Hematopoietic multipotent progenitor cell (in vitro differentiated cells): Measurements from ENCODE around the gene FAM180A. TPM values are rescaled to one million over a fixed set of nuclear protein-coding genes. Genes with fewer than 3 reads are reported as not detected.
"Not testable (repeated sequence)": the region's sequence is repeated elsewhere in the genome, so short reads cannot be mapped to it uniquely, and the experiment has no call there.

Experiments used
- DNase-seq, 3 donors: peaks; one replicate each; pipeline ENCODE4 v3.0.0-alpha.2; 2011 to 2015; ENCODE audit warnings: low read depth in 2 of 3, low spot score in 2 of 3
- total RNA-seq: library from RNA; depleted of rRNA; stranded (reverse); fragments of >200 nt; gene quantifications from one replicate; pipeline ENCODE4 v1.2.3, GENCODE V29; 2012

Gene FAM180A
- not detected for total RNA-seq

DNA sequence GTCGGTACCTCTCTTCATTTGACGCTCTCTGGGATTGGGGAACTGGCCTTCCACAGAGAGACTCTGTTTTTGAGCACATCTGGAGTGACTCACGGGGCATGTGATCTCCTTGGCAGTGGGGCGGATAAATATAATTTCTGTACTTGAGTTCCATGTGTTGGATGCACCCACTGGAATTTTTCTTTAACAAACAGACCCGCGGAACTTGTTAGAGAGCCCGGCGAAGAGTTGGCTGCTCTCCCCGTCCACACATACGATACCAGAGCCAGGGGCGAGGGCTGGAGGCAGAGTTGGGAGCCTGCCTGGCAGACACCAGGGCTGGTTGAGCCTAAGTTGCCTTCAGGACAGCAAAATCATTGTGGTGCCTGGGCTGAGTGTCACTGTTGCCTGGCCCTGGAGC lies at the start of gene FAM180A:
TSS of gene FAM180A (minus strand) at position 44 of the 400 bp plus-strand sequence. CDS start 233 bp downstream, outside the sequence.
- no peak for DNase-seq

DNA sequence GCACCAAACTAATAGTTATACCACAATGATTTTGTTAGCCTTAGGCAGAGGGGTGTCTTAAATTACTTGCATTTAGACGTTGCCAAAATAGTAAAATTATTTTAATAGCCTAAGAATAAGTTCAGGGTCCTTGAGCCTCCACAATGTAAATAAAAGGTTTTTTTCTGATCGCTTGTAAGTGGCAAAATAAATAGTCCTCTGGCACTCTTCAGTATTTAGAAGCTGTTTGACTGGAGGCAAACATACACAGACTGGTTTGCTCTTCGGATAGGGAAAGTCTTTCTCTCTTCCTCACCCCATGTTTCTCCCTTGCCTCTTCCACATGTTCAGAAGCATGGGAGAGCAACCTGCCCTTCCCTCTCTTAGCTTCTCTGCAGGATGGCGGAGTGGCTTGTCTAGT lies 49.5 kb upstream of the FAM180A start:
- DNase-seq = no peak

DNA sequence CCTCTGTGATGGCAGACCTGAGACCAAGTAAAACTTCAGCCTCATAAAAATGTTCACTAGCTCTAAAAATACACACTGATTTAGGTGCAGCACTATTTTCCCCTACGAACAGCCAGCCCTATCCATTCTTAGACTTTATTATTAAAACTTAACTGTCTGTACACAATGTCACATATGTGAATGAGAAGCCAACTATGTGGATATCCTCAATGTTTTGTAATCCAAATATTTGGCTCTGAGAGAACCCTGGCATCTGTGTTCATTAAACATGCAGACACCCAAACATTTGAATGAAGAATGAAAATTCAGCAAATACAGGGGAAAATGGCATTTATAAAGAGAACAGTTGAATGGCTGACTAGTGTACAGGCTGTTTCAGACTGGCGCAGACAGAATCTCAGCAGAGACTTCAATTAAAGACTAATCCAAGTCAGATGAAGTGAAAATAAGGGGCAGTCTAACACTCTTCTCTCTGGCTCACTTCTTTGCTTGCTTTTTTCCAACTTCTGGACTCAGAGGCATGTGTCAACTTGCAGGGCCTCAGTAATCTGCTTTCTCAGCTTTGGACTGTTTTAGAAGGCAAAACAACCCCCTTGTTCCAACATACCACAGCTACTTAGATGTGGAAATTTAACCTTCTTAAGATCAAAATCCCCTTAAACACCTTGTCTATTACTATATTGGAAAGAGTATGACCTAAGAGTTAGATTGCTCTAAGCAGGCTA lies 47.4 kb upstream of the FAM180A start:
- DNase-seq = no peak

DNA sequence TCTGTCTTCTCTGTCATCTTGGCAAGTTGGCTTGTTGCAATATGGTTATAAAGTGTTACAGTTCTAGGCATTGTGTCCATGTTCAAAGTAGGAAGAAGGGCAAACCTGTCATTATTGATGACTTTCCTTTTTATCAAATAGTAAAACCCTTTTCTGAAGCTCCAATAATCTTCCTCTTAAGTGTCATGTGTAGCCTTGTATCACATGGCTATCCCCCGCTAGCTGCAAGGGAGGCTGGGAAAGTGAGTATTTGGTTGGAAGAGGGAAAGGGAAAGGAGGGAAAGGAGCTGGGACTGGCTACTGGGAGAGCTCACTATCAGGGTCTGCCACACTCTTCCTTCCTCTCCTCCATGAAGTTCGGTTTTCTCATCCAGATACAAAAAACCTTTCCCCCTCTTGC lies 45.2 kb upstream of the FAM180A start:
- DNase-seq = no peak

DNA sequence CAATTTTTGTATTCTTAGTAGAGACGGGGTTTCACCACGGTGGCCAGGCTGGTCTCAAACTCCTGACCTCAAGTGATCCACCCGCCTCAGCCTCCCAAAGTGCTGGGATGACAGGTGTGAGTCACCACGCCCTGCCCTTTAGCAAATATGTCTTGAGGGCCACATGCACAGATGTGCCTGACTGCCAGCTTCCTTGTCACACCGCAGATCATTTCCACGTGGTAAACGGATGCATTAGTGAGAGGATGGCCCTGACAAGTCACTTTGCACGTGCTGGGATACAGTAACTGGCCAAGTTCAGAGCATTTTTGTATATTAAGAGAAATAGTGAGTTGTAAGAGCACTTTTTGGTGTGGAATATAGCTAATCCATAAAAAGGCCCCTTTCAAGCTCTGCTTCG lies 44.3 kb upstream of the FAM180A start:
- DNase-seq = no peak

DNA sequence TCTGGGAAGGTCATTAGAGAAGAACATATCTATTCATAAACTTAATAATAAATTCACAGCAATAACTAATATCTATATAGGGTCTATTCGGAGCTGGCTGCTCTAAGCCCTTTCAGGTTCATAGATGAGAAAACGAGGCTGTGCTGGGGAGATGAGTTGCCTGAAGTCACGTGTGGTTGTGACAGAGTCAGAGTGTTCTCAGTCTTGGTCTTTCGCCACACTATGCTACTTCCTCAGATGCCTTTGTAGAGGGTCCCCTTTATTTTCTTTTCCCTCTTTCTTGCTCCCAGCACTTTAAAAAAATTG lies 43.7 kb upstream of the FAM180A start:
- no peak for DNase-seq

DNA sequence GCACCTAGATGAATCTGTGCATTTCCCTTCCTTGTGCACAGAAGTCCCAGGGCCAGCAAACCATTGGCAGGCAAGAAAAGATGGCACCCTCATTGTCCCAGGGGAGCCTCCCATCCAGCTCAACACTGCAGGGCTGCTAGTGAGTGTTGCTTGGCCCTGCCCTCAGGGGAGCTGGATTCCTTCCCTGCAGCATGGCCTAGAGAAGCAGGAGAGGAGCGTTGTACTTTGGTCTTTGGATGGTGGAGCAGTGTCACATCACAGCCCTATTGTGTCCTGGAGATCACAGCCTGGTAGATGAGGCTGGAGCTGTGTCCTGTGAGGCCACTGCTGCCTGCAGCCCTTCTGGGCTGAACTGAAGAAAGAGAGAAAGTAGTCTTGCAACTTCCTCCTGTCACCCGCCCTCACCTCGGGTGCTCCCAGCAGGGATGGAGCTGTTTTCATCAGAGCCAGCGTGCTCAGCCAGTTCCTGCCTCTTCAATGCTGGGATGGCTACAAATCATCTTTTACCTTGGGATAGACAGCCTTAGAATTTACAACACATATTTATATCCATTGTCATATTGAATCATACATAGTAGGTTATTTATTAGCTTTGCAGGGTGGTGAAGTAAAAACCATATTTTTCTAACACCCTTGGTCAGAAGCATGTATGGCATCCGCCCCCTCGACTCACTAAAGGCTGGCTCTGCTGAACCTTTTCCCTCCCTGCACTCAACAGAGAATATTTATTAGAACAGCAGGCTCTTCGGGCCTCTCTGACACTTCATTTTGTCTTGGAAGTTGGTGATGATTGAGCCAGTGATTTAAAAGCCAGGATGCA lies 43.1 kb upstream of the FAM180A start:
- DNase-seq = no peak

DNA sequence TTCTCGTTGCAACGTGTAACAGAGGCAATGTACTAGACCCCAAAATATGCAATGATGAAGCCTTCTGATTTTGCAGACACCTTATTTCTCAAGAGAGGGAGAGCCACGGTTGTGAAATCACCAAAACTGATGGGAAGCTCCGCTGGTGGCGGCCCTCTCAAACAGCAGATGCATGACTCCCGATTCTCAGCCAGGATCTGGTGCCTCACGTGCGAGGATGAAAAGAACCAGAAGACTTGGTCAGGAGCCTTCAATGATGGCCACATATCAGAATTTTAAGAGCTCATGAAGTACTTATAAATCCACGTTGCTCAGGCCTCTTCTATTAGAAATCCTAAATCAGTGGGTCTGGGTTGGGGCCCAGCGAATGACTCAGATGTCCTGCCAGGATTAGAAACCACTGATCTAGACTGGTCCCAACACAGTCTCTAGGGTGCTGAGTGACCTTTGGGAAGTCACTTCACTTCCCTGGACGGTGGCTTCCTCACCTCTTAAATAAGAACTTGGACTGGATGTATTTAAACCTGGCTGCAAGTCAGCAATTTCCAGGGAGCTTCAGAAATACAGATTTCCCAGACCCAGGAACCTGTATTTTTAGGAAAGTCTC lies 41.9 kb upstream of the FAM180A start:
- no peak for DNase-seq

DNA sequence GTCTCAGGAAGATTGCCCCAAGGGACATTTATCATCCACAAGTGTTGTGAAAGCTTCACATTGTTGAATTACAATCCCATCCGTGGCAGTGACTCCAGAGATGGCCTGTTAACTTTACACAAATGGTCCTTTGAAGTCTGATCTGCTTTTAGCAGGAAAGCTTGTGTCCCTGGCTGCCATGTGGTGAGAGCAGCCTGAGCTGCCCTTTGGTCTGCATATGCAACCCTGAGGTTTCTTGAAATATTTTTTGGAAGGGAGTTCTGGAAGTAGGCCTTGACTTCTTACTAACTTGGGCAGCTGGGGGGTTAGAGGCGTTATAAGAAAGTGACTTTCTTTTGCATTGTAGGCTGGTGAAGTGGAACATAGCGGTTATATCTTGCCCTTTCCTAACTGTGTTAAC lies 41.3 kb upstream of the FAM180A start:
- no peak for DNase-seq

DNA sequence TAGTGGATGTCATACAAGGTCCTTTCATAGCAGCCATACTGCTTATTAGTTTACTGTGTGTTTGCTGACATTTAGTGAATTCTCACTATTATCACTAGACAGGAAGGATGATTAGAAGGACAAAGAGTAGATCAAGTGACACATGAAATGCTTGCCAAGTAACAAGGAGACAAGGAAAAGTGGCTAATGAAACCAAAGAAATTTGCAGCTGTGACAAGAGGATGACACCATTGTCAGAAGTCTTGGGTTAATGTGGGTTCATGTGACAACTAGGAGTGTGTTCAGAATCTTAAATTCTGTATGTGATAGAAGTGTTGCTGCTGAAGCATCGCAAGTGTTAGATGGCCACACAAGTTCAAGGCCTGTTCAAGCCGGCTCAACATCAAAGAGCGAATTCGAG lies 40.8 kb upstream of the FAM180A start:
- DNase-seq = no peak

DNA sequence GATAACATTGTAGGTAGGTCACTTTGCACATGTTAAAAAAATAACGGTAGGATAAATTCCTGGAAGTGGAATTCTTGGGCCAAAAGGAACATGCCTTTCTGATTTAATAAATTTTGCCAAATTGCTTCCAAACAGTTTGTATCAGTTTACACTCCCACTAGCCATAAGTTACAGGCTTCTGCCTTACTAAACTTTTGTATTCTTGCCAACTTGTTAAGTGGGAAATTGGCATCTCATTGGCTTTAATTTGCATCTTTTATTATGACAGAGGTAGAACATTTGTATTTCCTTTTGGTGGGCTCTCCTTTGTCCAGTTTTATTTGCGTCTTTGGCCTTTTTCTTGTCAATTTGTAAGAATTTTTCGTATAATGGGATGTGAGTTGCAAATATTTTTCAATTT lies 38.3 kb upstream of the FAM180A start:
- DNase-seq = no peak

DNA sequence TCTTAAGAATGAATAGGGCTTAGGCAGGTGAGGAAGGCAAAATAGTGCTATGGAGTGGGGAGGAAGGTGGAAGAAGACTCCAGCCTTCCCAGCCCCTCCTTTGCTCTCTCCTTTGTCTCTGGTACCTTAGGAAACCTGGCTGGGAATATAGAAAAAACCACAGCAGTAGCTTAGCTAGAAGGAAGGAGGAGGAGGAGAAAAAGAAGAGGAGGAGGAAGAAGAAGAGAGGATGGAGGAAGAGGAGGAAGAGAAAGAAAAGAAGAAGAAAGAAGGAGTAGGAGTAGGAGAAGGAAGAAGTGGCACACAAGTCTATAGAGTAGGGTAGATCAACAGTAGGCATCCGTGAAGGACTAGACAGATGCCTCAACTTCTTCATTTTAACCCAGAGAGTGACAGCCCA lies 36.5 kb upstream of the FAM180A start:
- no peak for DNase-seq

DNA sequence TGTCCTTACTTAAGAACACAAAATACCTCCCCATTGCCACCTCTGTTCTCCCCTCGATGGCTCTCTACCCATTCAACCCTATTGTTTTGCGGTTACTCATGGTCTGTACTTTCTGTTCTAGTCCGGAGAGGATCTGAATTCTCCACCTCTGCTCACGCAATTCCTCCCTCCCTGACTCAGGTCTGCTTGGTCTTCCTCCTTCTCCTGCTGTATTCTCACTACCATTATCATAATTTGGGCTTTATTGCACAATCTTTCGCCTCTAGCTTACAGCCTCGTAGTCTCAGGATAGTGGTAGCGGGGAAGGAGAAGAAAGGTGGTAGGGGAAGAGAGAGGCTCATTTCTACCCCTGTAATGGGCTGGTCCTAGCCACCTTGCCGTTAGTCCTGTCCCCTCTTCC lies 35.4 kb upstream of the FAM180A start:
- DNase-seq = no peak

DNA sequence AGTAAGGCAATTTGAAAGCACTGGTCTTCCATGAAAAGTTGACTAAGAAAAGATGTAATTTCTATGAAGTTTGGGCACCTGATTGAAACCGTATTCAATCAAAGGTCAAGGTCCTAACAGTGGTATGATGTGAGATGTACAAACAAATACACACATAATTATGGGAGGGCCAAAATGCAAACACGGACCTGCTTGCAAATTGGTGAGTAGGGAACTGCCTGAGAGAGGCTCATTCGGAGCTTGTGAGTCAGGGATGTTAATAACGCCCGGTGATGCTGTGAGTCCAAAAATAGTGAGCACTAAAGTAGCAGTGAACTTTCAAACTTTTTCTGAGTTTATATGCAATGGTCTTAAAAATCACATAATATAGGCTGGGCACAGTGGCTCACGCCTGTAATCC lies 34.2 kb upstream of the FAM180A start:
- no peak for DNase-seq

DNA sequence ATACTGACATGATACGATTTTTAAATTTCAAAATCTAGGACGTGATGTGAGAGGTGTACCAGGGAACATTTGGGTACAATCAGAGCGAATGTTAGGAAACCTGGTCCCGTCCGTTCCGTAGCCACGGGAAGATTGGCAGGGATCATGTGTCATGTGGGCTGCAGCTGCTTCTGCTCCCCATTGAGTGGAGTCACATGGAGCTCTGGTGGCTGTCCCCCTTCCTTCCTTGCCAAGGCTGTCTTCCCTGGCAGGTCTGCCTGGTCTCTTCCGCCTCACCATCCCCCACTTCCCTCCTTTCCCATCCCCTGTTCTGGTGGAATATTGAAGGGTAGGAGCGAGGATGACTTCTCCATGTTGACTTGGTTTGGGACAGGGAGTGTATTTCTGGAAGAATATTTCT lies 33.8 kb upstream of the FAM180A start:
- DNase-seq = no peak

DNA sequence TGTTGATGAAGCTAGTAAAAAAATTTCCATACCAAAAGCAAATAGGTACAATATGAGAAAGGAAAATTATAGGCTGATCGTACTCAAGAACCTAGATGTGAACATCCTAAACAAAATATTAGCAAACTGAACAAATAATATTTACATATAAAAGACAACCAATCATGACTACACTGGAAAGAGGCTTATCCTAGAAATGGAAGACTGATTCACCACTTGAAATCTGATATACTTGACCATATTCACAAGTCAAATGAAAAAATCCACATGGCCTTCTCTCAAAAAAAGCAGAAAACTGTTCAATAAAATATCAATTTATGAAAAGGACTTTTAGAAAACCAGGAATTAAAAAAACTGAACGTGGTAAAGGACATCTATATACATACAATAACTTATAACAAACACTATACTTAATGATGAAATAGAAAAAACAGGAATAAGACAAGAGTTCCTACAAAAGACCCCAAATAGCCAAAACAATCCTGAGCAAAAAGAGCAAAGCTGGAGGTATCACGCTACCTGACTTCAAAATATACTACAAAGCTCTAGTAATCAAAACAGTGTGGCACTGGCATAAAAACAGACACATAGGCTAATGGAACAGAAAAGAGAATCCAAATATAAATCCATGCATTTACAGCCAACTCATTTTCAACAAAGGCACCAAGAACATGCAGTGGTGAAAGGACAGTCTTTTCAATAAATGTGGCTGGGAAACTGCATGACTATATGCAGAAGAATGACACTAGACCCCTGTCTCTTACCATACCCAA lies 29.2 kb upstream of the FAM180A start:
- no peak for DNase-seq

DNA sequence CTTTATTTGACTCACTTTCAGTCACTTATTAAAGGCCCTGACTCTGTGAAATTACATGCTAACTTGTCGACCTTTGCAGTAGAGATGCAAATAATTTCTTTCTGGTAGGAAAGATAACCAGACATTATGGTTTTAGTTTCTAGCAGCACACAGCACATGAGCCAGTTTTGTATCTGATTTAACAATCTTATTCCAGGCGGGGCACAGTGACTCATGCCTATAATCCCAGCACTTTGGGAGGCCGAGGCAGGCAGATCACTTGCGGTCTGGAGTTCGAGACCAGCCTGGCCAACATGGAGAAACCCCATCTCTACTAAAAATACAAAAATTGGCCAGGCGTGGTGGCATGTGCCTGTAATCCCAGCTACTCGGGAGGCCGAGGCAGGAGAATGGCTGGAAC lies 27.3 kb upstream of the FAM180A start:
- not testable (repeated sequence) for DNase-seq

DNA sequence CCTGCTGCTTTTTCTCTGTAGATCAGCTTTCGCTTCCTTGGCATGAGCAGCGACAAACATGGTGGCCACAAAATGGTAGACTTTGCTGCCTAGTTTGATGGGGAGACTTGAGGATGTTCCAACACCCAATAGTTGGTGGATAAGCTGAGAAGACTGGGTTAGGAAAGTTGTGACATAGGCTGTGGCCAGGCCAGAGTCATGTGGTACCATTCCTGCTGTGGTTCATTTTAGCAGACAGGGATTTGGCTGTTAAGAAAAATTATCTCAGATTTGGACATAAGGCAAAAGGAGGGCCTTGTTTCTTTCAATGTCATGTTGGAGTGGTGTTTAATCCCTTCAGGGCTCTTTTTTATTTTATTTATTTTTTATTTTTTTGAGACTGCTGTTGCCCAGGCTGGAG lies 26.6 kb upstream of the FAM180A start:
- DNase-seq = no peak

DNA sequence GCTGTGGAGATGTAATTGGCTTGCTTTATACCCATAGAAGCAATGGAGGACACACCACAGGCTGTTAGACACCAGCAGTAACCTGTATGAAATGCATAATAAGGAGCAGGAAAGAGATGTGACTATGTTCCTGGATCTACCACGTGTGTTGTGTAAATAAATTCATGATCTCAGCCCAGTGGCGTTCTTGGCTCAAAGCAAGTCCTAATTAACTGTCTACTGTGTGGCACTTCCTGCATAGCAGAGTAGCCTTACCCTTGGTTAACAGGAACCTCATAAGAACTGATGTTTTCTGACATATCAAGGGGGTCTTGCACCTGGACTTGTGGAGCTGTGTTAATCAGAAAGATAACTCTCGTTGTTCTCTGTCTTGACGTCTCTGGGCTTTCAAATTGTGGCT lies 25.7 kb upstream of the FAM180A start:
- no peak for DNase-seq

DNA sequence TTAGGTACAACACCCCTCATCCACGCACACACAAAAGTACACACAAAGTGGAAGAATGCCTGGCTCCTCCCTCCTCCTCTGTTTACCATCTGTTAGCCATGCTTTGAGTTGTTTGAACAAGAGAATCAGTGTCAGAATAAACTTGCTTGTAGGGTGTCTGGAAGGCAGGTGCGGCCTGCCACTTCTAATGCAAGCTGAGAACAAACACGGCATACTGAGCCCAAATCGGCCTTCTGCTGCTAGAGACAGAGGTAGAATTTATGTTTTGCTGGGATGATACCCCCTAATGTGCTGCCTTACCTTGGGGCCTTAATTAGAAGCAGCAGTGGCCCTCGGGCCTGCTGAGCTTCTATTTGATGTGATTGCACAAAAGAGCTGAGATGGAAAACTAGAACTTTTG lies 24.9 kb upstream of the FAM180A start:
- DNase-seq = no peak

DNA sequence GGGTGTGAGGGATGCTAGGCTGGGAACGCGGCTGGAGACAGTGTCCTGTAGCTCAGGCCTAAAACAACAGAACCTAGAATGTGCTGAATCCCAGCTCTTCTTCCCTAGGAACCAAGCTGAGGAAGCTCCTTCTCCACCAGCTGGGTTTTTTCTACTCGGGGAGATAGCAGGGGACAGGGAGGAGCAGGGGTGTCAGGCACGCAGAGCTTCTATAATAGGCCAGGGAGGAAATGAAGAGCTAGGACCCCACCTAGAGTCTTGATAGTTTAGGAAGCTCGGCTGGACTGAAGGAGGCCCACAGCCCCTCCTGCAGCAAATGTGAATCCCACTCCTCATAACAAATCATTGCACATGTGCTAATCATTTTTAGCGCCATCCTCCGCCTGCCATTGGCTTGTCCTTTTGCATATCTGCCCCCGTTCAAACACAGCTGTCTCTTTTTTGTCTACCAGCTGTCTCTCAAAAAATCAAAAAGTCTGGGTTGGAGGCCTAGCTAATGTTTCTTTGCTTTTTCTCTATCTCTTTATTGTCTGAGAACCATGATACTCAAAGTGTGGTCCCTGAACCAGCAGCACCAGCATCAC lies 24.1 kb upstream of the FAM180A start:
- DNase-seq = no peak
